NCI-H2081 treated with DMSO at 0.1 percent for 48 hours (cell line): ENCODE results near the gene MINDY3.

ENCODE experiments used
- DNase-seq: peaks from one replicate; lab custom pipeline; 2025; lab: John Stamatoyannopoulos, UW

The MINDY3 gene

GRCh38 chr10:15738270-15738925 is 121.9 kb downstream of the MINDY3 start:
- DNase-seq = no peak

DNA sequence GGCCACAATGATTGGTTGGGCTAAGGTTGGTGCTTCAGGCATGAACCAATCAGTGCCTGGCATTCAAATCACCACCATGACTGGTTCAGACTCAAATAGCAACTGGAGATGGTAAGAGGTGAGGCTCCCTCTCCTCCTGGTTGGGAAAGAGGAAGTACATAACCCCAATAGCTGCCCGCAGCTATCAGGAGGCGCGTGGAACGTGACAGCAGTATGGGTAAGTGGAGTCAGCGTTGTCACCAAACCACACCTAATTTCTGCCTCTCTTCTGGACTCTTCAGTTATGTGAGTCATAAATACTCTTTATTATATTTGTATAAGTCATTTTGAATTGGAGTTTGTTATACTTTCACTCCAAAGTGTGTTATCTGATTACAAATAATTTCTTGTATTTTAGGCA is 122.7 kb downstream of the MINDY3 start:
- DNase-seq = no peak

DNA sequence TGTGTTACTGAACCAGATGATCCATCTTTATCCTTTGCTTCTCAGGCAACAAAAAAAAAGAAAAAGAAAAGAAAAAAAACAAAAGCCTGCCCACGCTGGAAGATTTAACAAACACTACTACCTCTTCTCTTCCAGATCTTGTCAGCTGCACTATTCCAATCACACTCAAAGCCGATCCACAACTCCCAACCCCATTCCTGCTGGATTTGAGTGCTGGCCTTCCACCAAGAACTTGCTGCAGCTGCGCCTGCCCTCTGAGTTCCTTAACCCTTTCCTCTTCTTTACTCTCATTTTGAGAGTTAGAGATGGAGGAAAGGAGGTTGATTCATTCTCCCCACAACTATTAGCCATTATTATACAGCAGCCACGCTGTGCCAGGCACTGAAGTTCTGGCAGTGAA is 124.5 kb downstream of the MINDY3 start:
- no peak for DNase-seq

DNA sequence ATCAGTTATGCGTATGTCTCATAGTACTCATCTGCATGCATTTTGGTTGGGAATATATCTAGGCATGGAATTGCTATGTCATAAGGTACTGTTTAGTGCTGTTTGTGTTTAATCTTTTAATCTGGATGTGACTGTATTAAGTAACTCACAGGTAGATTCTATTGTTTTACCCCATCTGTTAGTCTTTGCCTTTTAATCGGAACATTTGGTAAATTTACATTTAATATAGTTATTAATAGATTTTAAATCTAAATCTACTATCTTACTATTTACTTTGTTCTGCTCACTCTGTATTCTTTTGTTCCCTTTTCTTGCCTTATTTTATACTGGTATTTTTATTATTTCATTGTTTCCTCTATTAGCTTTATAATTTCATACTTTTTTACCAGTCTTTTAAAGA is 130.0 kb downstream of the MINDY3 start:
- DNase-seq = no peak

DNA sequence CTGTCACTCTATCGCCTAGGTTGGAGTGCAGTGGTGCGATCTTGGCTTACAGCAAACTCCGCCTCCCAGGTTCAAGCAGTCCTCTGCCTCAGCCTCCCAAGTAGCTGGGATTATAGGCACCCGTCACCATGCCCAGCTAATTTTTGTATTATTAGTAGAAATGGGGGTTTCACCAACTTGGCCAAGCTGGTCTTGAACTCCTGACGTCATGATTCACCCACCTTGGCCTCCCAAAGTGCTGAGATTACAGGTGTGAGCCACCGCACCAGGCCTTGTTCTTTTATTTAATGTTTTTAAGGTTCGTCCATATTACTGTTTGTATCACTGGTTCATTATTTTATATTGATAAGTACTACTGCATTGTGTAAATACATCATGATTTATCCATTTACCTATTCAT is 130.4 kb downstream of the MINDY3 start:
- no peak for DNase-seq
